HG02642 (cell line): ENCODE data around the gene CCDC124.
"Not testable (repeated sequence)": the region's sequence is repeated elsewhere in the genome, so short reads cannot be mapped to it uniquely, and the experiment has no call there.

Experiments
- ATAC-seq: cut with Tn5 transposase; IDR thresholded peaks from one replicate; pipeline ENCODE4 v1.9.1; 2021; ENCODE audit warnings: mild to moderate bottlenecking; ENCODE audit not compliant: unreplicated experiment, poor library complexity

CCDC124 gene, protein sequence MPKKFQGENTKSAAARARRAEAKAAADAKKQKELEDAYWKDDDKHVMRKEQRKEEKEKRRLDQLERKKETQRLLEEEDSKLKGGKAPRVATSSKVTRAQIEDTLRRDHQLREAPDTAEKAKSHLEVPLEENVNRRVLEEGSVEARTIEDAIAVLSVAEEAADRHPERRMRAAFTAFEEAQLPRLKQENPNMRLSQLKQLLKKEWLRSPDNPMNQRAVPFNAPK

DNA sequence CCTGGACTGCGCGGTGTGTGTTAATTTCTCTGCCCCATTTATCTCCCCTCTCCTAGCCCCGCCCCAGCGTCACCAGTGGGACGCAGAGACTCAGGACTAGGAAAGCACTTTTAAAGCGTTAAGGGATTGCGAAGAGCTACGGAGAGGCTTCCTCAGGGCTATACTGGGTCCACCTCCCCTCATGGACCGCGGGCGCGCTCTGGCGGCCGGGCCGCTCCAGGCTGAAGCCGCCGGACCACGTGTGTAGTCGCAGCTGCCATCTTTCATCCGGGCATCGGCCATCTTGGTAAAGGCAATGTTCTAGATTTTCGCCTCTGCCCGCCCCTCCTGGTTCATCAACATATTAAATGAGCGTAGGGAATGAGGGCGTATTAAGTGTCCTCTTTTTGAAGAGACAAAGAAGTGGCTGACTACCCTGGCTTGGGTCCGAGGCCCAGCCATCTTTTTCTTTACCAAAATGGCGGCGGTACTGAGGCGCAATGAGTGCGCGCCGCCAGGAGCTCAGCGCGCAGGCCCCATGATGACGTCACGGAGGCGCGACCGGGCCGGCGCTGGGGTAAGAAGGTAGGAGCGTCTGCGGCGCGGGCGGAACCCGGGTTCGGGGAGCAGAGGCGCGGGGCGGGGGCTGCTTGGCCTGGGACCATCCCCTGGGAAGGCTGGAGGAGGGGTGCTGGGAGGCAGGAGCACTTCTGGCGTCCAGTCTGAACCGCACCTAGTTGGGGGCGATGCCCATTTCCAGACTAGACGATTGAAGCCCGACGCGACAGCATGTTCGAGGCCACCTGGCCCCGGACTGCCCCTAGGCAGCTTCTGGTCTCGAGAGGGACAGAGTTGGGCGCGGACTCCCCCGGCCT lies at the start of gene CCDC124:
Gene CCDC124 (plus strand): TSS at position 531 of the 854 bp plus-strand sequence. CDS start 3,406 bp downstream, outside the sequence.
- ATAC-seq = peak; percentile 86

DNA sequence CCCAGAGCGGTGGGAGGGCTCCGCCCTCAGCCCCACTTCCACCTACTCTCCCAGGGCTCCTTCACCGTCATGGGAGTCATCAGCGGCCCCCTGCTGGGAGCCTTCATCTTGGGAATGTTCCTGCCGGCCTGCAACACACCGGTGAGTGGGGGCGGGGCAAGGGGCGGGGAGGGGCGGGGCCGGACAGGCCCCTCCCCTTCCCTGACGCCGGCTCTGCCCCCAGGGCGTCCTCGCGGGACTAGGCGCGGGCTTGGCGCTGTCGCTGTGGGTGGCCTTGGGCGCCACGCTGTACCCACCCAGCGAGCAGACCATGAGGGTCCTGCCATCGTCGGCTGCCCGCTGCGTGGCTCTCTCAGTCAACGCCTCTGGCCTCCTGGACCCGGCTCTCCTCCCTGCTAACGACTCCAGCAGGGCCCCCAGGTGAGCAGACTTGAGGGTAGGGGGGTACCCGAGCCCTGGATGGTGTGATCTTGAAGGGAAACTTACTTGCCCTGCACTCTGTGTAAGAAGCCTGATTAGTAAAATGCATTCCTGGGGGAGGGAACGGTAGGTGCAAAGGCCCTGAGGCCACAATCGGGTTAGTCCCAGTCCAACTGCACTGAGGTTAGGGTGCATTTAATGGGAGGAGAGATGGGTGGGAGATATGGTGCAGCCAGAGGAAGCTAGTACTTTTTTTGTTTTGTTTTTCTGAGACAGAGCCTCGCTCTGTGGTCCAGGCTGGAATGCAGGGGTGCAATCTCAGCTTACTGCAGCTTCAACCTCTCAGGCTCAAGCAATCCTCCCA lies 49.0 kb upstream of the CCDC124 start:
- ATAC-seq = no peak

GRCh38 chr19:17886515-17886914 lies 46.3 kb upstream of the CCDC124 start:
- no peak for ATAC-seq

- not testable (repeated sequence) for ATAC-seq
These were observed 45.6 kb upstream of the CCDC124 start for GRCh38 chr19:17887221-17887620.

DNA sequence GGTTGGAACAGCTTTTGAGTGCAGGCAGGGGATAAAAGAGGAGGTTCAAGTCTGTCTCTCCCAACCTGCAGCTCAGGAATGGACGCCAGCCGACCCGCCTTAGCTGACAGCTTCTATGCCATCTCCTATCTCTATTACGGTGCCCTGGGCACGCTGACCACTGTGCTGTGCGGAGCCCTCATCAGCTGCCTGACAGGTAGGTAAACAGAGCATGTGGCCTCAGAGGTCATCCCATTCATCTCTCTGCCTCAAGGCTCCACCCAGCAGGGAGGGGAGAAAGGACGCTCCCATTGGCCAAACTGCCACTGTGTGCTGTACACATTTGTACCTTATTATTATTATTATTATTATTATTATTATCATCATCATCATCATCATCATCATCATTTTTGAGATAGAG lies 44.6 kb upstream of the CCDC124 start:
- no peak for ATAC-seq

GRCh38 chr19:17889609-17890214 lies 43.1 kb upstream of the CCDC124 start:
- no peak for ATAC-seq

GRCh38 chr19:17893766-17894165 lies 39.0 kb upstream of the CCDC124 start:
- no peak for ATAC-seq

GRCh38 chr19:17902701-17903100 lies 30.1 kb upstream of the CCDC124 start:
- no peak for ATAC-seq

- no peak for ATAC-seq
These were observed 24.6 kb upstream of the CCDC124 start for GRCh38 chr19:17908244-17908643.

DNA sequence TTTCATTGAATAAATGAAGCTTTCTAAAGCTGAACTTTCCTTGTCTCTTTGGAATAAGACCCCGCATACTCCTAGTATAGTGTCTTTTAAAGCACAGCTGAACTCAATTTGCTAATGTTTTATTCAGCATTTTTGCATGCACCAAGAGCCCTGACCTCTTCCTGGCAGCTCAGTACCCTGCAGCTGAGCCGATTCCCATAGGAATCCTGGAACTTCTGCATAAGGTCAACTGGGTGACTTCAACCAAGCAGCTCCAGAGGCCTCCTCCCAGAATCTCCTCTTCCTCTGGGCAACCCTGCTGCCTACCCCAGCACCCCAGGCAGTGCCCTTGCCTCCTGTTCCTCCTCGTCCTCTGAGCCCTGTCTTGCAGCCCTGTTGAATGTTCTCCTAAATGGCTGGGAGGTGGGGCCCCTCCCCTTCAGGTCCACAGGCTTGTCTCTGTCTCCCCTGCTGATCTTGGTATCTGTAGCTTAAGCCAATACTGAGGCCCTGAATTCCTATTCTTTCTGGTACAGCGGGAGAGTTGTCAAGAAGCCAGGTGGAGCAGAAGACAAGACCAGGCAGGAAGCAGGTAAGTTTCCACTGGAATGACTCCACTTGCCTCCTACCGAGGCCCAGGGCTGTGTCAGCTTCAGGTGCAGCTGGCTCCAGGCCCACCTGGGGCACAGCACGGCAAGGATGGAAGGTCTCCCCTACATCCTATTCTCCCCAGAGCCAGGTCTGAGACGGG lies 23.6 kb upstream of the CCDC124 start:
- ATAC-seq = no peak

DNA sequence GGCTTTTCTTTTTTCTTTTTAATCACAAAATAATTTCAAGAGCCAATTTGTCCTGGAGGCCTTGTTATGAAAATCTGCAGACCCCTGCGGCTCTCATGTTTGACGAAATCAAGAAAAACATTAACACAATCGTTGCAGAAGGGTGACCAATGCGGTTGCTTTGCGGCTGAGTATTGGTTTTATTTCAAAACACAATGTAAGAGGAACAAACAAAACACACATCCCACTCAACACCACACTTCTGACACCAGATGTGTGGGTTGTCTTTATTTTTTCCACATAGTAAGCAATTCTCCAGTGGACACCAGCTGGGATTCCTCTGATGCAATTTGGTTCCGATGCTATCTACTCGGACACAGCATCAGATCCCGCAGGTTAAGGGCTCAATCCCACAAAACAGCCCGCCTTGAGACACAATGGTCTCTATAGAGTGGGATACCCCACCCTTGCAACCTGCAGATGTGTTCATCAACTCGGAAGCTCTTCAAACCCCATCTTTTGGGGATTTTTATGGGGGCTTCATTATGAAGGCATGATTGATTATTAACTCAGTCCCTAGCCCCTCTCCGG lies 21.9 kb upstream of the CCDC124 start:
- ATAC-seq = no peak

- ATAC-seq = no peak
These were observed 16.7 kb upstream of the CCDC124 start for GRCh38 chr19:17915940-17916593.

GRCh38 chr19:17918151-17918550 lies 14.7 kb upstream of the CCDC124 start:
- ATAC-seq = not testable (repeated sequence)

DNA sequence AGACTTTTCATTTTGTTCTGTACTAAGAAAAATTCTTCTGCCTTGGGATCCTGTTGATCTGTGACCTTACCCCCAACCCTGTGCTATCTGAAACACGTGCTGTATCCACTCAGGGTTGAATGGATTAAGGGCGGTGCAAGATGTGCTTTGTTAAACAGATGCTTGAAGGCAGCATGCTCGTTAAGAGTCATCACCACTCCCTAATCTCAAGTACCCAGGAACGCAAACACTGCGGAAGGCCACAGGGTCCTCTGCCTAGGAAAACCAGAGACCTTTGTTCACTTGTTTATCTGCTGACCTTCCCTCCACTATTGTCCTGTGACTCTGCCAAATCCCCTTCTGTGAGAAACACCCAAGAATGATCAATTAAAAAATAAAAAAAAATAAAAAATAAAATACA lies 13.7 kb upstream of the CCDC124 start:
- not testable (repeated sequence) for ATAC-seq

DNA sequence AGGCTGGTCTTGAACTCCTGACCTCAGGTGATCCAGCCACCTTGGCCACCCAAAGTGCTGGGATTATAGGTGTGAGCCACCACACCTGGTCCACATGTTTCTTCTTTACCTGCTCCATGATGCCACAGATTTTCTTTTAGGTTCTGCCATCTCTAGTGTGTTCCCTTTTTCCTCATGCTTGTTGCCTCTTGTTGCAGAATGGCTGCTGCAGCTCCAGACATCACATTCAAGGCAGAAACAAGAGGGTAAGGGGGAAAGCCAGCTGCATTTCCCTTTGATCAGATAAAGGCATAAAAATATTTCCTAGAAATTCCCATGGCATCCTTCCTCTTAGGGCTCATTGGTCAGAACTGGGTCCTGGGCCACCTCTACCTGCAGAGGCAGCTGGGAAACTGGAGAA lies 12.3 kb upstream of the CCDC124 start:
- ATAC-seq = no peak

DNA sequence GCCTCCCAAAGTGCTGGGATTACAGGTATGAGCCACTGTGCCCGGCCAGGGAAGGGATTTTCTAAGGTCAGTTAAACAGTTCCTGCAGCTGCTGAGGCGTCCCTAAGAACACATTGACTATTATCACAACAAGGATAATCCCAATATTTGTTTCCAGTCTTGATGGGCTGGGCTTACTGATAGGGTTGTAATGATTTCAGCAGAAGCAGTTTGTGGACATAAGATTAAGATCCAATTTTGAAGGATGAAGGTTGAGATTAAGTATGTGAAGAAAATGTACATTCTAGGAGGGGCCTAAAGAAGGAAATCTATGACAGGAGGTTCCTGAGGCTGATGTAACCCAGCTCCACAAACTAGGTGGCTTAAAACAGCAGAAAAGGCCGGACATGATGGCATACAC lies 10.7 kb upstream of the CCDC124 start:
- ATAC-seq = no peak

- no peak for ATAC-seq
These were observed 6.8 kb upstream of the CCDC124 start for GRCh38 chr19:17926044-17926443.

GRCh38 chr19:17929056-17929455 lies 3.8 kb upstream of the CCDC124 start:
- no peak for ATAC-seq
